Prostate gland (tissue), 2 donors: ENCODE measurements around the gene ZNF469.

Experiments
- POLR2A ChIP-seq: fragments of 450-650 bp; IDR thresholded peaks from one replicate; pipeline ENCODE4 v1.6.1; 2016; ENCODE audit warnings: antibody characterized with exemption, mild to moderate bottlenecking
- POLR2AphosphoS5 ChIP-seq: sonication (generic); formaldehyde crosslinking; IDR thresholded peaks from one replicate; pipeline ENCODE4 v1.6.1; 2017; ENCODE audit warnings: antibody characterized with exemption
- TF ChIP-seq, protein P1 (sequence below), 4 experiments: fragments of 200-600 bp in 2 of 4; fragments of 450-650 bp in 2 of 4; sonication (generic) in 2 of 4; IDR thresholded peaks; 1 replicate in 3 of 4; 2 replicates in 1 of 4; pipeline ENCODE4 v1.5.1; 2016 to 2019; ENCODE audit warnings: antibody characterized with exemption in 4 of 4, mild to moderate bottlenecking in 2 of 4, moderate library complexity in 2 of 4

DNA sequence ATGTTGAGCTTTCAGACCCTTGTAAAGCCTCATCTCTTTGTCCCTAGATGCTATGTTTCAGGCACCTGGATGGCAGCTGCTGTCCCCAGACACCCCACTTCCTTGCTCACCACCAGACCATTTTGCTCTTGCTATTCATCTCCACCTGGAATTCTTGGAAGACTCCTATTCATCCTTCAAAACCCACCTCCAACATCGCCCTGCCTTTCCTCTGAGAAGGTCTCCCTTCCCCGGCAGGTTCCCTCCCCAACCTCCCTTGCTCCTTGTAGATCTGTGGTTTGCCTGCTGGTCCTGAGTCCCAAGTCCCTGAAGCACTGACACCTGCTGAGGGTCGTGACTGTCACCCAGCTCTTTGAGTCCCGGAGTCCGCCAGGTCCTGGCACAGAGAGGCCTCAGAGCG lies 9.9 kb downstream of the ZNF469 start:
- no peak for TF ChIP-seq POLR2A
- TF ChIP-seq, protein P1, sequence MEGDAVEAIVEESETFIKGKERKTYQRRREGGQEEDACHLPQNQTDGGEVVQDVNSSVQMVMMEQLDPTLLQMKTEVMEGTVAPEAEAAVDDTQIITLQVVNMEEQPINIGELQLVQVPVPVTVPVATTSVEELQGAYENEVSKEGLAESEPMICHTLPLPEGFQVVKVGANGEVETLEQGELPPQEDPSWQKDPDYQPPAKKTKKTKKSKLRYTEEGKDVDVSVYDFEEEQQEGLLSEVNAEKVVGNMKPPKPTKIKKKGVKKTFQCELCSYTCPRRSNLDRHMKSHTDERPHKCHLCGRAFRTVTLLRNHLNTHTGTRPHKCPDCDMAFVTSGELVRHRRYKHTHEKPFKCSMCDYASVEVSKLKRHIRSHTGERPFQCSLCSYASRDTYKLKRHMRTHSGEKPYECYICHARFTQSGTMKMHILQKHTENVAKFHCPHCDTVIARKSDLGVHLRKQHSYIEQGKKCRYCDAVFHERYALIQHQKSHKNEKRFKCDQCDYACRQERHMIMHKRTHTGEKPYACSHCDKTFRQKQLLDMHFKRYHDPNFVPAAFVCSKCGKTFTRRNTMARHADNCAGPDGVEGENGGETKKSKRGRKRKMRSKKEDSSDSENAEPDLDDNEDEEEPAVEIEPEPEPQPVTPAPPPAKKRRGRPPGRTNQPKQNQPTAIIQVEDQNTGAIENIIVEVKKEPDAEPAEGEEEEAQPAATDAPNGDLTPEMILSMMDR (IDR thresholded peaks at IDR 0.05): no peak
- TF ChIP-seq POLR2AphosphoS5: no peak
